HEK293 (cell line): ENCODE measurements around the gene LPIN1.

ENCODE experiments used
- CTCF ChIA-PET: fragments of 350-600 bp; formaldehyde crosslinking; extraction: SDS; loops from one replicate; lab custom pipeline; 2021; ENCODE audit warnings: antibody characterized with exemption; lab: Yijun Ruan, JAX
- POLR2A ChIA-PET: fragments of 300-600 bp; formaldehyde crosslinking; extraction: SDS; loops from one replicate; lab custom pipeline; 2020; ENCODE audit warnings: antibody characterized with exemption, inconsistent platforms; lab: Yijun Ruan, JAX
- H3K27ac ChIP-seq: fragments of 200-500 bp; sonication (Bioruptor generic); 2 replicates; pipeline ENCODE4 v1.5.1; 2014; ENCODE audit warnings: low read depth, low read length, control low read depth, inconsistent platforms; ENCODE audit errors: extremely low read depth
- H3K36me3 ChIP-seq, 2 experiments: fragments of 200-500 bp in 1 of 2; sonication (Bioruptor generic) in 1 of 2; 1 replicate in 1 of 2; 2 replicates in 1 of 2; pipeline ENCODE4 v1.5.1; 2014 to 2017; ENCODE audit warnings: inconsistent platforms in 2 of 2, low read length in 2 of 2; ENCODE audit not compliant: control insufficient read depth in 2 of 2, insufficient read depth in 1 of 2
- H3K4me1 ChIP-seq: fragments of 200-500 bp; sonication (Bioruptor generic); 2 replicates; pipeline ENCODE4 v1.5.1; 2014; ENCODE audit warnings: mild to moderate bottlenecking, low read length, inconsistent platforms; ENCODE audit not compliant: control insufficient read depth, insufficient read depth
- H3K4me3 ChIP-seq: 2 replicates; pipeline ENCODE4 v1.5.1; 2011; ENCODE audit warnings: low read depth, mild to moderate bottlenecking, control low read depth, low read length, moderate library complexity
- H3K9me3 ChIP-seq: fragments of 200-500 bp; sonication (Bioruptor generic); 2 replicates; pipeline ENCODE4 v1.5.1; 2014; ENCODE audit warnings: low read depth, low read length, inconsistent platforms; ENCODE audit not compliant: control insufficient read depth, insufficient read depth
- ELK4 ChIP-seq: IDR thresholded peaks from 2 replicates; pipeline ENCODE4 v1.6.1; 2011; ENCODE audit warnings: mild to moderate bottlenecking, low read depth, low read length, borderline replicate concordance
- GLI4 ChIP-seq: fragments of 450-650 bp; formaldehyde crosslinking; IDR thresholded peaks from 2 replicates; pipeline ENCODE4 v1.5.1; 2016; ENCODE audit warnings: missing biosample characterization, missing genetic modification characterization
- HOXC10 ChIP-seq: sonication (generic); formaldehyde crosslinking; IDR thresholded peaks from 2 replicates; pipeline ENCODE4 v1.8.1; 2023; ENCODE audit warnings: mild to moderate bottlenecking, missing genetic modification reagents
- MZF1 ChIP-seq: fragments of 450-650 bp; formaldehyde crosslinking; IDR thresholded peaks from 2 replicates; pipeline ENCODE4 v1.5.1; 2017; ENCODE audit warnings: missing biosample characterization, missing genetic modification characterization, borderline replicate concordance
- PATZ1 ChIP-seq: fragments of 450-650 bp; formaldehyde crosslinking; IDR thresholded peaks from 2 replicates; pipeline ENCODE4 v1.5.1; 2016; ENCODE audit warnings: missing biosample characterization, missing genetic modification characterization
- PRDM10 ChIP-seq: fragments of 450-650 bp; formaldehyde crosslinking; IDR thresholded peaks from 2 replicates; pipeline ENCODE4 v1.5.1; 2016; ENCODE audit warnings: missing biosample characterization, missing genetic modification characterization
- WT1 ChIP-seq: fragments of 450-650 bp; formaldehyde crosslinking; IDR thresholded peaks from 2 replicates; pipeline ENCODE4 v1.5.1; 2016; ENCODE audit warnings: missing biosample characterization, missing genetic modification characterization
- YY2 ChIP-seq: fragments of 450-650 bp; formaldehyde crosslinking; IDR thresholded peaks from 2 replicates; pipeline ENCODE4 v1.5.1; 2016; ENCODE audit warnings: missing biosample characterization, missing genetic modification characterization
- ZBTB48 ChIP-seq: fragments of 450-650 bp; formaldehyde crosslinking; IDR thresholded peaks from 2 replicates; pipeline ENCODE4 v1.5.1; 2016; ENCODE audit warnings: missing biosample characterization, missing genetic modification characterization
- ZEB2 ChIP-seq: fragments of 450-650 bp; formaldehyde crosslinking; IDR thresholded peaks from 2 replicates; pipeline ENCODE4 v1.5.1; 2016; ENCODE audit warnings: missing biosample characterization, missing genetic modification characterization
- ZNF114 ChIP-seq: fragments of 450-650 bp; formaldehyde crosslinking; IDR thresholded peaks from 2 replicates; pipeline ENCODE4 v1.5.0; 2017; ENCODE audit warnings: missing biosample characterization, missing genetic modification characterization
- ZNF138 ChIP-seq: fragments of 450-650 bp; formaldehyde crosslinking; IDR thresholded peaks from 2 replicates; pipeline ENCODE4 v1.5.1; 2016; ENCODE audit warnings: missing biosample characterization, missing genetic modification characterization, borderline replicate concordance
- ZNF214 ChIP-seq: fragments of 450-650 bp; formaldehyde crosslinking; IDR thresholded peaks from 2 replicates; pipeline ENCODE4 v1.5.1; 2017; ENCODE audit warnings: missing biosample characterization, mild to moderate bottlenecking, missing genetic modification characterization, borderline replicate concordance
- ZNF248 ChIP-seq: fragments of 450-650 bp; formaldehyde crosslinking; IDR thresholded peaks from 2 replicates; pipeline ENCODE4 v1.5.1; 2017; ENCODE audit warnings: missing biosample characterization, missing genetic modification characterization
- ZNF350 ChIP-seq: fragments of 450-650 bp; formaldehyde crosslinking; IDR thresholded peaks from 2 replicates; pipeline ENCODE4 v1.5.0; 2017; ENCODE audit warnings: missing biosample characterization, mild to moderate bottlenecking, missing genetic modification characterization
- ZNF354C ChIP-seq: fragments of 450-650 bp; formaldehyde crosslinking; IDR thresholded peaks from 2 replicates; pipeline ENCODE4 v1.5.1; 2016; ENCODE audit warnings: missing biosample characterization, missing genetic modification characterization, low read depth, borderline replicate concordance
- ZNF473 ChIP-seq: fragments of 450-650 bp; formaldehyde crosslinking; IDR thresholded peaks from 2 replicates; pipeline ENCODE4 v1.5.1; 2017; ENCODE audit warnings: missing biosample characterization, missing genetic modification characterization
- ZNF639 ChIP-seq: fragments of 450-650 bp; formaldehyde crosslinking; IDR thresholded peaks from 2 replicates; pipeline ENCODE4 v1.5.1; 2016; ENCODE audit warnings: missing biosample characterization, missing genetic modification characterization
- ZNF701 ChIP-seq: fragments of 450-650 bp; formaldehyde crosslinking; IDR thresholded peaks from 2 replicates; pipeline ENCODE4 v1.5.1; 2016; ENCODE audit warnings: missing biosample characterization, missing genetic modification characterization
- ZNF704 ChIP-seq: fragments of 450-650 bp; formaldehyde crosslinking; IDR thresholded peaks from 2 replicates; pipeline ENCODE4 v1.5.1; 2016; ENCODE audit warnings: missing biosample characterization, missing genetic modification characterization
- ZNF707 ChIP-seq: fragments of 450-650 bp; formaldehyde crosslinking; IDR thresholded peaks from 2 replicates; pipeline ENCODE4 v1.5.1; 2016; ENCODE audit warnings: missing biosample characterization, missing genetic modification characterization
- ZNF768 ChIP-seq: fragments of 450-650 bp; formaldehyde crosslinking; IDR thresholded peaks from 2 replicates; pipeline ENCODE4 v1.5.1; 2018; ENCODE audit warnings: missing biosample characterization, mild to moderate bottlenecking, missing genetic modification characterization
- ZNF830 ChIP-seq: fragments of 450-650 bp; IDR thresholded peaks from 2 replicates; pipeline ENCODE4 v1.5.0; 2018; ENCODE audit warnings: missing biosample characterization, missing genetic modification characterization, low read depth, mild to moderate bottlenecking, moderate library complexity
- ZXDB ChIP-seq: fragments of 450-650 bp; formaldehyde crosslinking; IDR thresholded peaks from 2 replicates; pipeline ENCODE4 v1.5.1; 2016; ENCODE audit warnings: missing biosample characterization, missing genetic modification characterization
- TF ChIP-seq, protein P1 (sequence below): fragments of 450-650 bp; formaldehyde crosslinking; IDR thresholded peaks from 2 replicates; pipeline ENCODE4 v1.5.1; 2016; ENCODE audit warnings: missing biosample characterization, missing genetic modification characterization

Gene LPIN1

GRCh38 chr2:11872948-11873269, 126.5 kb downstream of the LPIN1 start:
- Histone ChIP-seq H3K9me3 (no peaks in the 10 kb centered on the region), H3K27ac (no peak overlapping the region)
- CTCF ChIA-PET = interaction anchor here (0.6 to 3.0 kb wide), 2 partner anchors 9 to 64 kb away, joined by 3 to 15 read pairs; no protein-coding TSS in a partner anchor
- TF ChIP-seq ZNF768 (tag by site-specific recombination) (no peak), ZNF354C (tag by site-specific recombination) (no peak), ZNF214 (no peak), ZNF138 (no peak), ZNF830 (tag by site-specific recombination) (no peak), HOXC10 (CRISPR knock-in tag) (no peak), ZNF704 (tag by site-specific recombination) (no peak), ZBTB48 (no peak), ZNF707 (no peak), ZXDB (tag by site-specific recombination) (no peak), ZNF248 (no peak), ZEB2 (tag by site-specific recombination) (no peak), MZF1 (no peak), ZNF350 (tag by site-specific recombination) (no peak), GLI4 (tag by site-specific recombination) (no peak)
- TF ChIP-seq, all 188 proteins: peak for 0
- Histone ChIP-seq H3K4me1 (no peaks in the 10 kb centered on the region), H3K4me3 (no peak overlapping the region), H3K36me3 (no peaks in the 10 kb centered on the region)
- POLR2A ChIA-PET = no interaction called here

DNA sequence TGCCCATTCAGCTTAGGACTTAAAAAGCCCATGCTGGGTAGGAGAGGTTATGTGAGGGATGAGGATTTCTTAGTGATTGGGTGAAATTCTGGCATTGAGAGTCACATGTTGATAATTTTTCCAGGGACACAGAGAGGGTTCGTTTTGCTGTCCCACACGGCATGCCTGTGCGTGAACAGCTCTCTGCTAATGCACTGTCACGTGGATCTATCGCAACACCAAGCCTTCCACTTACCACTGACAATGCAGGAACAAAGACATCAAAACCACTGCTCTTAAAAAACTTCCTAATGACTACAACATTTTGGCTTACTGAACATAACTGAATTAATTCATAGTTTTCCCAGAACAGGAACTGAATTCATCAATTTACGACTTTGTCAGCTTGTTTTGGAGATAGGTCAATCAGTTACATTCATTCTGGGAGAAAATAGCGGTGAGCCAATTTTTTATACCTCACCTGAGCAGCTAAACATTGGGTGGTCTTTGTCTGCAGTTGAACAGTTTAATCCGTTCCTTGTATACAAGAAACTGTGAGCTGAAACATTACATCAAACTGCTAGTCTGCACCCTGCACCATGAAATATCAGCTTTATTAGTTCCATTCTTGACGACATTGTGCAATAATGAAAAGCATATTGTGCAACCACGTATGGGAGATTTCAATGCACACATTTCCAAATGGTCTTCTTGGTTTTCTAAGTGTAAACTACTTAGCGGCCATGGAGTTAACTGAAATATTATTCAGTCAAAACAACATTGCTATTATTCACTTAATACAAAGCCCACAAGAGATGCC, 127.1 kb downstream of the LPIN1 start:
- no peaks in the 10 kb centered on the region for H3K9me3 ChIP-seq
- CTCF ChIA-PET = interaction anchor here (3.0 kb wide), 1 partner anchor 10 kb away, joined by 15 read pairs; no protein-coding TSS in a partner anchor
- POLR2A ChIA-PET = no interaction called here
- H3K36me3 ChIP-seq = no peaks in the 10 kb centered on the region
- H3K4me3 ChIP-seq = no peak overlapping the region
- no peaks in the 10 kb centered on the region for H3K4me1 ChIP-seq
- no peak overlapping the region for H3K27ac ChIP-seq
- TF ChIP-seq ELK4 (no peak), ZNF639 (no peak), PATZ1 (no peak), WT1 (no peak), ZNF701 (no peak), PRDM10 (tag by site-specific recombination) (no peak), ZNF473 (tag by site-specific recombination) (no peak), ZEB2 (tag by site-specific recombination) (no peak), YY2 (tag by site-specific recombination) (no peak), ZNF114 (tag by site-specific recombination) (no peak)
- TF ChIP-seq, protein P1, sequence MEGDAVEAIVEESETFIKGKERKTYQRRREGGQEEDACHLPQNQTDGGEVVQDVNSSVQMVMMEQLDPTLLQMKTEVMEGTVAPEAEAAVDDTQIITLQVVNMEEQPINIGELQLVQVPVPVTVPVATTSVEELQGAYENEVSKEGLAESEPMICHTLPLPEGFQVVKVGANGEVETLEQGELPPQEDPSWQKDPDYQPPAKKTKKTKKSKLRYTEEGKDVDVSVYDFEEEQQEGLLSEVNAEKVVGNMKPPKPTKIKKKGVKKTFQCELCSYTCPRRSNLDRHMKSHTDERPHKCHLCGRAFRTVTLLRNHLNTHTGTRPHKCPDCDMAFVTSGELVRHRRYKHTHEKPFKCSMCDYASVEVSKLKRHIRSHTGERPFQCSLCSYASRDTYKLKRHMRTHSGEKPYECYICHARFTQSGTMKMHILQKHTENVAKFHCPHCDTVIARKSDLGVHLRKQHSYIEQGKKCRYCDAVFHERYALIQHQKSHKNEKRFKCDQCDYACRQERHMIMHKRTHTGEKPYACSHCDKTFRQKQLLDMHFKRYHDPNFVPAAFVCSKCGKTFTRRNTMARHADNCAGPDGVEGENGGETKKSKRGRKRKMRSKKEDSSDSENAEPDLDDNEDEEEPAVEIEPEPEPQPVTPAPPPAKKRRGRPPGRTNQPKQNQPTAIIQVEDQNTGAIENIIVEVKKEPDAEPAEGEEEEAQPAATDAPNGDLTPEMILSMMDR (tag by site-specific recombination) = no peak
